KOPT-K1 (cell line): ENCODE data around the gene CTBS.
"Not testable (repeated sequence)": the region's sequence is repeated elsewhere in the genome, so short reads cannot be mapped to it uniquely, and the experiment has no call there.

Experiments
- H3K27ac ChIP-seq: fragments of 200-600 bp; sonication (generic); 2 replicates; pipeline ENCODE4 v1.5.1; 2016; ENCODE audit warnings: antibody characterized with exemption, mild to moderate bottlenecking, low read depth, low read length; ENCODE audit not compliant: poor library complexity, severe bottlenecking
- H3K36me3 ChIP-seq: fragments of 200-600 bp; sonication (generic); 2 replicates; pipeline ENCODE4 v1.5.1; 2017; ENCODE audit warnings: antibody characterized with exemption, mild to moderate bottlenecking, low read length, moderate library complexity; ENCODE audit not compliant: insufficient read depth
- H3K9me3 ChIP-seq: fragments of 200-600 bp; sonication (generic); 2 replicates; pipeline ENCODE4 v1.5.1; 2017; ENCODE audit warnings: antibody characterized with exemption, low read length, mild to moderate bottlenecking; ENCODE audit not compliant: insufficient read depth, poor library complexity, severe bottlenecking

The CTBS gene

GRCh38 chr1:84600796-84601195 is 26.6 kb upstream of the CTBS start:
- Histone ChIP-seq H3K36me3 (no peaks in the 10 kb centered on the region), H3K9me3 (peaks cover 13% of the 10 kb centered on the region), H3K27ac (no peak overlapping the region)

- Histone ChIP-seq H3K9me3 (no peaks in the 10 kb centered on the region), H3K36me3 (no peaks in the 10 kb centered on the region), H3K27ac (no peak overlapping the region)
Measured at GRCh38 chr1:84598846-84599741, 24.9 kb upstream of the CTBS start.

- H3K36me3 ChIP-seq, result no peaks in the 10 kb centered on the region
- H3K27ac ChIP-seq, result no peak overlapping the region
- no peaks in the 10 kb centered on the region for H3K9me3 ChIP-seq
Measured at GRCh38 chr1:84598418-84598817, 24.2 kb upstream of the CTBS start.

- no peaks in the 10 kb centered on the region for H3K9me3 ChIP-seq
- no peak overlapping the region for H3K27ac ChIP-seq
- no peaks in the 10 kb centered on the region for H3K36me3 ChIP-seq
Measured at GRCh38 chr1:84597011-84597410, 22.8 kb upstream of the CTBS start.

- H3K9me3 ChIP-seq, H3K36me3 ChIP-seq, H3K27ac ChIP-seq: not testable (repeated sequence)
Measured at GRCh38 chr1:84594959-84595358, 20.7 kb upstream of the CTBS start.

GRCh38 chr1:84587099-84587498 is 12.9 kb upstream of the CTBS start:
- peaks cover 5% of the 10 kb centered on the region for H3K9me3 ChIP-seq
- H3K27ac ChIP-seq, result no peak overlapping the region
- no peaks in the 10 kb centered on the region for H3K36me3 ChIP-seq

GRCh38 chr1:84585803-84586202 is 11.6 kb upstream of the CTBS start:
- H3K36me3 ChIP-seq, result no peaks in the 10 kb centered on the region
- H3K27ac ChIP-seq, result no peak overlapping the region
- peaks cover 5% of the 10 kb centered on the region for H3K9me3 ChIP-seq

- Histone ChIP-seq H3K9me3 (peaks cover 5% of the 10 kb centered on the region), H3K27ac (no peak overlapping the region)
Measured at GRCh38 chr1:84584126-84584525, 9.9 kb upstream of the CTBS start.

GRCh38 chr1:84583648-84584047 is 9.4 kb upstream of the CTBS start:
- H3K9me3 ChIP-seq, result peaks cover 5% of the 10 kb centered on the region
- H3K27ac ChIP-seq, result no peak overlapping the region
- no peaks in the 10 kb centered on the region for H3K36me3 ChIP-seq

More at GRCh38 chr1:84584126-84584525, 9.9 kb upstream of the CTBS start:
- H3K36me3 ChIP-seq, result no peaks in the 10 kb centered on the region

GRCh38 chr1:84582802-84583587 is 8.8 kb upstream of the CTBS start:
- H3K36me3 ChIP-seq, result no peaks in the 10 kb centered on the region
- H3K9me3 ChIP-seq, result peaks cover 5% of the 10 kb centered on the region
- H3K27ac ChIP-seq, result no peak overlapping the region

GRCh38 chr1:84581648-84582047 is 7.4 kb upstream of the CTBS start:
- Histone ChIP-seq H3K27ac (no peak overlapping the region), H3K9me3 (peaks cover 5% of the 10 kb centered on the region), H3K36me3 (no peaks in the 10 kb centered on the region)

- Histone ChIP-seq H3K9me3 (no peaks in the 10 kb centered on the region), H3K36me3 (peaks cover 12% of the 10 kb centered on the region; the same call in 1 of the 2 replicates), H3K27ac (no peak overlapping the region)
Measured at GRCh38 chr1:84574936-84575335, 696 bp upstream of the CTBS start.

GRCh38 chr1:84573481-84573966 is 716 bp downstream of the CTBS start:
- Histone ChIP-seq H3K9me3 (no peaks in the 10 kb centered on the region), H3K36me3 (peaks cover 25% of the 10 kb centered on the region), H3K27ac (peak overlapping the region; percentile 87)

GRCh38 chr1:84571150-84571535 is 3.1 kb downstream of the CTBS start:
- no peaks in the 10 kb centered on the region for H3K9me3 ChIP-seq
- H3K36me3 ChIP-seq, result peaks cover 32% of the 10 kb centered on the region
- no peak overlapping the region for H3K27ac ChIP-seq

- Histone ChIP-seq H3K27ac (no peak overlapping the region), H3K36me3 (peaks cover 32% of the 10 kb centered on the region), H3K9me3 (no peaks in the 10 kb centered on the region)
Measured at GRCh38 chr1:84570436-84571149, 3.6 kb downstream of the CTBS start.
